Measurements from ENCODE around the gene DOCK3.
"Not testable (repeated sequence)": the region's sequence is repeated elsewhere in the genome, so short reads cannot be mapped to it uniquely, and the experiment has no call there.

DOCK3 gene

DNA sequence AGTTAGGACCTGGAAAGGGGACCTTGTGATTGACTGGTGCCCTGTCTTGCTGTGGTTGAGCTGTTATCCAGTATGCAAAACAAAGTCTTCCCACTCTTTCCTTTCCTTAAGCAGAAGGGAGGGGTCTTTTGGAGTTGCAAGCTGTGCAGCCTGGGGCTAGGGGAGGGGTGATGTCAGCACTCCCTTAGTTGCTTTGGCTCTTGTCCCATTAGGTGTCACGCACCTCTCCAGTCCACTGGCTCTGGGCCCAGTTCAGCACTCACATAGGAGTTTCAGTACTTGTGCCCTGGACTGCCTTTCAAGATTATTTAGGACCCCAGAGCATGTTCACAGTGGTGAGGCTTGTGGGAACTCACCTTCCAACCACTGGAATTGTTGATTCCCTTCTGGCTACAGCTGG is 238.5 kb downstream of the DOCK3 start:
- no peak for DNase-seq

DNA sequence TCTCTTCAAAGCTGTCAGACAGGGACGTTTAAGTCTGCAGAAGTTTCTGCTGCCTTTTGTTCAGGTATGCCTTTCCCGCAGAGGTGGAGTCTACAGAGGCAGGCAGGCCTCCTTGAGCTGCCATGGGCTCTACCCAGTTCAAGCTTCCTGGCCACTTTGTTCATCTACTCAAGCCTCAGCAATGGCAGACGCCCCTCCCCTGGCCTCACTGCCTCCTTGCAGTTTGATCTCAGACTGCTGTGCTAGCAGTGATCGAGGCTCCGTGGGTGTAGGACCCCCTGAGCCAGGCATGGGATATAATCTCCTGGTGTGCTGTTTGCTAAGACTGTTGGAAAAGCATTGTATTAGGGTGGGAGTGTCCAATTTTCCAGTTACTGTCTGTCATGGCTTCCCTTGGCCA is 247.3 kb downstream of the DOCK3 start:
- DNase-seq = not testable (repeated sequence)

DNA sequence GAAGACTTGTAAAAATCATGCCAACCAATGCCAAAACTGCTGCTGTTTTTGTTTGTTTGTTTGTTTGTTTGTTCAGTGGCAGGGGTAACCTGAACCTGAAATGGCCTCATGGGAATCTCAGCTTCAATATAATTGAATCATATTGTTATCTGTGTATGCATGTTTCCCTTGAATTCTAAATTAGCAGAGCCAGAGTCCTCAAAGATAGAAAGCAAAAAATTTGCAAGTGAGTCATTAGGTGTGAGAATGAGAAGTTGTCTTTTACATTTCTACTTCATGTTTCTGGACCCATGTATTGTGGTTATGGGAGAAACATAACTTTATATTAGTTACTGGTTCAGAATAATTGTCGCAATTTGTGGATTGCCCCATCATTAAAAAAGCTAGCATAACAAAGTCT is 249.2 kb downstream of the DOCK3 start:
- DNase-seq = no peak

DNA sequence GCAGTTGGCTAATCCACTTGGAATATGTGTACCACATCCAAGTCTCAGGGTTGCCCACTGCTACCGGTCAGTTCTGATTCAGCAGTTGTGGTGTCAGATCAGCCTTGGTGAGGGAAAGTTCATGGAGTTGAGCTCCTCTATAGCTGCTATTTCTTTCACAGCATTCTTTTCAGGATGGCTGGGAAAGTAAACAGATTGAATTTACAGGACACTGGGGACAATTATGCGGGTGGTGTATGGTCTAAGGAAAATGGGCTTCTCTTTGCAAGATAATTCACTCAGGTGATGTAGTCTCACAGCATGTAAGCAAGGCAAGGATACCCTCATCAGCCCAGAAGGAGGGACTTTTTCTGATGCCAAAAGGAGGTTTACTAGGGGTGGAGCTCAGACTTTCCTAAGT is 249.9 kb downstream of the DOCK3 start:
- no peak for DNase-seq

DNA sequence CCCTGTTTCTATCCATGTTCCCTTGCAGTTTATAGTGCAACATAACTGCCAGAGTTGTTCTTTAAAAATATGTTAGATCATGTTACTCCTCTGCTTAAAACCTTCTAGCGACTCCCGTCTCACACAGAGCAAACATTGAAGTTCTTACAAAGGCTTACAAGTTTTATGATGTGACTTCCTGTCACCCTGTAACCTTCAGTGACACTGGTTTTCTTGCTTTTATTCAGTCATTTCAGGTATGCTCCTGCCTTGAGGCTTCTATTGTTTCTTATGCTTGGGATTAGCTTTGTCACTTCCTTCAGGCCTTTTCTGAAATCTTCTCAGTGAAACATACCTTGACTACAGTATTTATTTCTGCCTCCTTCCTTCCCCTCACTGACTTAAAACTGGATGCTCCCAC is 252.1 kb downstream of the DOCK3 start:
- no peak for DNase-seq

DNA sequence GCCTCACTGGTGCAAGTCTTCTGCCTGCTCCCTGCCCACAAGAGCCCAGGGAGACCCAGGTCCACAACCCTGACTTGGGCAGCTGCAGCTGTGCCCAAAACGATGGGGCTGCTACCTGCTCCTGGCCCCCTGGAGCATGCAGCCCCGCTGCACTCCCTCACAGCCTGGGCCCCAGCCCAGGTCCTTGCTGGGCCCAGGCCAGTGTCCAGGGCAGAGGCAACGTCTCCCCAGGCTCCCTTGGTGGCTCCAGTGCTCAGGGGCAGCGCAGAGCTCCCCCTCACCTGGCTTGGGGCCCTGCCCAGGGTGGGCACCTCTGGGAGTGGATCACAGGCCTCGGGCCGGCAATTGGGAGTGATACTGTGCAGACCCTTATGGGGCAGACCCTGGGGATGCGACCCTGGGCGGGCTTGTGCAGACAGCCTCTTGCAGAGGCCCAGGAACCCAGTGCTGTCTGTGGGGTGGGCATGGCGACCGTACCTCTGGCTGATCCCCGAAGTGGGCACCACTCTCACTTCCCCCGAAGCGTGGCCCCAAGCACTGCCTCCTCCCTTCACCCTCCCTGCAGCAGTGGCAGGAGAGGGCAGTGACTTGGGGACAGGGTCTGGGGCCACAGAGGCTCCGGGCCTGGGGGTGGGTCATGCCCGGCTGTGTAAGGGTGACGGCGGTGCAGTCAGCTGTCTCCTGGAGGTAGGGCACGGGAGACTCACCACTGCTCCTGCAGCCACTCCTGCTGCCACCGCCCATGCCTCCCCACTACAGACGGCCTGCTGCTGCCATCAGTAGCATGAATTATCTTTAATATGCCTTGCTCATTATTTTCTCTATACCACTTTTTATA is 255.9 kb downstream of the DOCK3 start:
- DNase-seq = no peak

DNA sequence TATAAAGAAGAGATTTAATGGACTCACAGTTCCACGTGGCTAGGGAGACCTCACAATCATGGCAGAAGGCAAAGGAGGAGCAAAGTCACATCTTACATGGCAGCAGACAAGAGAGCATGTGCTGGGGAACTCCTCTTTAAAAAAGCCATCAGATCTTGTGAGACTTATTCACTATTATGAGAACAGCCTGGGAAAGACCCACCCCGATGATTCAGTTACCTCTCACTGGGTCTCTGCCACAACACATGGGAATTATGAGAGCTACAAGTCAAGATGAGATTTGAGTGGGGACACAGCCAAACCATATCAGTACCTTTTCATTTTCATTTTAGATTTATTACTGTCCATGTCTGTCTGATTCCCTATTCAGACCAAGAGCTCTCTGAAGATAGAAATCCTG is 258.2 kb downstream of the DOCK3 start:
- DNase-seq = not testable (repeated sequence)

DNA sequence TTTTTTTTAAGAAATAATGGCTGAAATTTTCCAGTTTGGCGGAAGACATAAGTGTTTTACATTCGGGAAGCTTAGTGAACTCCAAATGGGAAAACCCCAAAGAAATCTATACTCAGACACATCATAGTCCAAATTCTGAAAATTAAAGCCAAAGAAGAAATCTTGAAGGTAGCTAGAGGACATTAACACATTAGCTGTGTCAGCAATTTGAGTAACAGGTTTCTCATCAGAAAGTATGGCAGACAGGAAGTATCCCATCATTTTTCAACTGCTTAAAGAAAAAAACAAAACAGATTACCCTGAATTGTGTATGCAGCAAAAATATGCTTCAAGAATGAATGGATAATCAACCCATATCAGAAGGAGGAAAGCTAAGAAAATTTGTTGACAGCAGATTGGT is 261.7 kb downstream of the DOCK3 start:
- DNase-seq = no peak

DNA sequence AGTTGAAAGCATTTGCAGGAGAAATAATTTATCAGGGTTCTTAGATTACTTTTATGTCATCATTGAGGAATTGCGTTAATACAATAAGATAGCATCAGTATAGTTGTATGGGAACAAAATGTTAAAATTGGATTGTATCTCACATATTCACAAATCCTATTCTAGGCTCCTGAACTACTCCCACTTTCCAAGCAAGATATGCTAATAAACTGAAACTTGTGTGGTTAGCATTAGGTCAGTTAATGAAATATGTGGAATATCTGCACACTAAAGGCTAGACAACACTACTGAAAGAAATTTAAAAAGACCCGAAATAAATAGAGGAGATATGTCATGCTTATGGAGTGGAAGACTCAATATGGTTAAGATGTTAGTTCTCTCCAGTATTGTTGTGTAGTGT is 272.7 kb downstream of the DOCK3 start:
- DNase-seq = no peak

DNA sequence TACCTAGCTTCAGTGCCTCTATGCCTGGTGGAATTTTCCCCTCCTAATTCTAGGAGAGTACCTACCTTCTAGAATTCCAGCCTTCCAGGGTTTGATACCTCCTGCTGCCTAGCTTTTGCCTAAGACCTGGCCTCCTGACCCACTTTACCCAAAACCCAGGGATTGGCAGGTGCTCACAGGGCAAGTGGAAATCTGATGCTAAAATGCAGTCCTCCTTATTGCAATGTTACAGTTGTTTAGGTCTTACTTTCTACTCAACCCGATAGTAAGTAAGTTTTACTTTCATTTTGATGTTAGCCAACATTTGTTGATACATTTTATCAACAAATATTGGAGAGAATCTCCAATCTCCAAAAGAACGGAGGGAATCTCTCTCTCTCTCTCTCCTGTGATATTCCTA is 275.9 kb downstream of the DOCK3 start:
- DNase-seq = peak; percentile 0

DNA sequence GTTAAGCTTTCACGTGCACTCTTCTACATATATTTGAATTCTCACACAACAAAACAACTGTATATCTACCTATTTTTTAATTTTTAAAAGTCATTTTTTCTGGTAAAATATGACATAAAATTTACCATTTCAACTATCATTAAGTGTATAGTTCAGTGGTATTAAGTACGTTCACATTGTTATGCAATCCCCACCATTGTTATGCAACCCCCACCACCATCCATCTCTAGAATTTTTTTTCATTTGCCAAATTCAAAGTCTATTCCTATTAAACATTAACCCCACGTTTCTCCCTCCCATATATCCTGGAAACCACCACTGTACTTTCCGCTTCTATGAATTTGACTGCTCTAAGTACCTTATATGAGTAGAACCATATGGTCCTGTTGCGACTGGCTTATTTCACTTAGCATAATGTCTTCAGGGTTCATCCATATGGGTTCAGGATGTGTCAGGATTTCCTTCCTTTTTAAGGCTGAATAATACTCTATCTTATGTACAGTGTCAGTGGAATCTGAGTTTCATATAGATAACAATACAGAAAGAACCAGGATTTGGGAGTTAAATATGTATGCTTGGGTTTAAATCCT is 279.2 kb downstream of the DOCK3 start:
- no peak for DNase-seq

DNA sequence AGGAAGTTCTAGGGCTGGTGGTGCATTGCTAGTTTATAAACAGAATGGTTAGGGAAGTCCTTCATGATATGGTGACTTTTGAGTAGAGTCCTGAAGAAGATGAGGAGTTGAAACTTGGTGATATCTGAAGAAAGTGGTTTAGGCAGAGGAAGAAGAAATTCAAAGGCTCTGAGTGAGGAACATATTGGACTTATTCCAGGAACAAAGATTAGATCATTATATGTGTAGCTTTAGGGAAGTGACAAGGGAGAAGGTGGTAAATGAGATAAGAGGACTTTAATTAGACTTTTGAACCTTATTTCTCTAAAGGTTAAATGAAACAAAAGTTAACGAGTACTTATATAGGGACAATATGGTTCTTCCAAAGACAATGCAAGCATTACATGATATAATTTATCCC is 286.7 kb downstream of the DOCK3 start:
- no peak for DNase-seq

DNA sequence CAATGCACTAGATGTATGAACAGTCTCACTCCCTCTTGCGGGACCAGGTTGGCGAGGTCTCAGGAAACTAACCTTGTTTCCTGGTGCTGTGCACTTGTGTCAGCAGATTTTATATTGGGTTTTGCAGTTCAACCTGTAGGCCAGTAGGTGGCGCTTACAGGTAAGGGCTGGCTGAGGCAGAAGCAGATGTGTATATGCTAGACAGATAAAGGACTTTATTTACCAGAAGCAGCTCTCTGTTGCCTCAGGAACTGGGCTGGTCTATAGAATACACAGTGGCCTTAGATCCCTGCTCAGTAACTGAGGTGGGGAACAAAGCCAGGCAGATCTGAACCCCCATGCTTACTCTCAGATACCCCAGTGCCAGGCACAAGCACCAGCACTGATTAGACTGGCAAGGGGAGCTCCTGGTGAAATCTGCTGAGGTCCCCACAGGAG is 296.8 kb downstream of the DOCK3 start:
- peak; percentile 82 for DNase-seq

DNA sequence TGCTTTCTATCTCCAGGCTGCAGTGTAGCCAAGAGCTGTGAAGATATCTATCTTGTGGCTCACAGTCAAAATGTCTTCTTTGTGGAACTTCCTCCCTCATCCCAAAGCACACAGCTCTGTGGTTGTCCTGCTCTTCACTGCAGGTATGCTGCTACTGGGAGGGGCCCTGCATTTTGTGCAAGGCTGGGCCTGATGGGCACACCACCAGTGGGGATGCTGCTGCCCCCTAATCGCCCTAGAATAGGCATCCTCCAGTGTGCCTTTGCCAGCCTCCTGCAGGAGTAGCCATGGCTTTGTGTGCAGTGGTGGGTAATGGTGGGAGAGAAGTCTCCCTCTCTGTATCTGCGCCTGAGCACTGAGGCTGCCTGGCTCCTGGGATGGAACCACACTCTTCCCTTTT is 297.3 kb downstream of the DOCK3 start:
- DNase-seq = no peak

DNA sequence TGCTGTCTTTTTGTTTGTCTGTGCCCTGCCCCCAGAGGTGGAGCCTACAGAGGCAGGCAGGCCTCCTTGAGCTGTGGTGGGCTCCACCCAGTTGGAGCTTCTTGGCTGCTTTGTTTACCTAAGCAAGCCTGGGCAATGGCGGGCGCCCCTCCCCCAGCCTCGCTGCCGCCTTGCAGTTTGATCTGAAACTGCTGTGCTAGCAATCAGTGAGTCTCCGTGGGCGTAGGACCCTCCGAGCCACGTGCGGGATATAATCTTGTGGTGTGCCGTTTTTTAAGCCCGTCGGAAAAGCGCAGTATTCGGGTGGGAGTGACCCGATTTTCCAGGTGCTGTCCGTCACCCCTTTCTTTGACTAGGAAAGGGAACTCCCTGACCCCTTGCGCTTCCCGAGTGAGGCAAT is 303.9 kb downstream of the DOCK3 start:
- DNase-seq = not testable (repeated sequence)

DNA sequence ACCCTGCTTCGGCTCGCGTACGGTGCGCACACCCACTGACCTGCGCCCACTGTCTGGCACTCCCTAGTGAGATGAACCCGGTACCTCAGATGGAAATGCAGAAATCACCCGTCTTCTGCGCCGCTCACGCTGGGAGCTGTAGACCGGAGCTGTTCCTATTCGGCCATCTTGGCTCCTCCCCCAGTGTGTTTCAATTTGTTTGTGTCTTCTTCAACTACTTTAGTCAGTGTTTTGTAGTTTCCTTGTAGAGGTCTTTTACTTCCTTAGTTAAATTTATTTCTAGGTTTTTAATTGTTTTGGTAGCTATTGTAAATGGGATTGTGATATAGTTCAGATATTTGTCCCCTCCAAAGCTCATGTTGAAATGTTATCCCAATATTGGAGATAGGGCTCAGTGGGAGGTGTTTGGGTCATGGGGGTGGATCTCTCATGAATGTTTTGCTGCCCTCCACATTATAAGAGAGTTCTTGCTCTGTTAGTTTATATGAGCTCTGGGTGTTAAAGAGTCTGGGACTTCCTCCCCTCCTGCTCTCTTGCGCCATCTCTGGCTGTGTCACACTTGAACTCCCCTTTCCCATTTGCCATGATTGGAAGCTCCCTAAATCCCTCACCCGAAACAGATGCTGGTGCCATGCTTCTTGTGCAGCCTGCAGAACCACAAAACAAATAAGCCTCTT is 304.4 kb downstream of the DOCK3 start:
- DNase-seq = no peak

DNA sequence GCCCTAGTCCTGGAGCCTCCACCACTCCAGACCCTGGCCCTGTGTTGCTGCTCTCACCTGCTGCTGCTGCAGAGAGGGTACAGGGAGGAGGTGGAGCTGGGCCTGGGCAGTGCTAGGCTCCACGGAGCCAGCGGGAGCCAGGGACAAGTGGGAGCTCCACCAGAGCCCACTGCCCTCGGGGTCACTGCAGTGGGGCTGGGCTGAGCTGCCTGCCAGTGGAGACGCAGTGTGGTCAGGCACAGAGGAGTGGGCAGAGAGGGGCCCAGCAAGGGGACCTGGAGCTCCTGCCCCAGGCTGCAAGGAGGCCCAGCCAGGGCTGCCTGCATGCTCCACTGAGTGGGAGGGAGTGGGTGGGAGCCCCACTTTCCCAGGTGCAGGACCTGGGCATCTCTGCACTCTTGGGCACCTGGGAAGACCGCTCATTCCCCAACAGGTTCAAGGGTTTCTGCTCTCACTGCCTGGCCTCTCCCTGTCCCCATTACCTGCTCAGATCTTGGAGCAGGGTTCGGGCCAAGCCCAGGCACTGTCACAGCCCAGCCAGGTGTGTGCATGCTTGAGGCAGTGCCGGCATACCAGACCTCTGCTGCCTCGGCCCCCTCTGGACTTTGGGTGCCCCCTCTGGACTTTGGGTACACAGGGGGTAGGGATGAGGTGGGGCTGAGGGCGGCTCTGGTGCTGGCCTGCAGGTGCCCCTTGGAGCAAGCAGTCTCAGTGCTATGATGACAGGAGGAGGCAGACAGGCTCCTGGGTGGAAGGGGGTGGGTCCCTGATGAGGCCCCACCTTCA is 308.0 kb downstream of the DOCK3 start:
- DNase-seq = no peak

DNA sequence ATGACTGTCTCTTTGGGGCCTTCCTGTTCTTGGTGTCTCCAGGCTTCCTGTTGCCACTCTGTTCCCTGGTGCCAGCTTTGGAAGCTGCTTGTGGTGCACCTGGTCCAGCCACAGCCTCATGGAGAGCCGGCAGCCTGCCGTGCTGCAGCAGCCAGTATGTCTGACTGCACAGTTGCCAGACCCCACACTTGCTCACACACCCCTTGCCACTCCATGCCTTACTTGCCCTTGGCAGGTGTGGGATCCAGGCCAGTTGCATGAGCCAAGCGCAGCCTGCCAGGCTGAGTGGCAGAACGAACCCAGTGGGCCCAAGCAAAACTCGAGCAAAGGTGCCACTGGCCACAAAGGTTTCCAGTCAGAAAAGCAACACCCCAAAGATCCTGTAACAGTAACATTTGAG is 309.2 kb downstream of the DOCK3 start:
- no peak for DNase-seq

DNA sequence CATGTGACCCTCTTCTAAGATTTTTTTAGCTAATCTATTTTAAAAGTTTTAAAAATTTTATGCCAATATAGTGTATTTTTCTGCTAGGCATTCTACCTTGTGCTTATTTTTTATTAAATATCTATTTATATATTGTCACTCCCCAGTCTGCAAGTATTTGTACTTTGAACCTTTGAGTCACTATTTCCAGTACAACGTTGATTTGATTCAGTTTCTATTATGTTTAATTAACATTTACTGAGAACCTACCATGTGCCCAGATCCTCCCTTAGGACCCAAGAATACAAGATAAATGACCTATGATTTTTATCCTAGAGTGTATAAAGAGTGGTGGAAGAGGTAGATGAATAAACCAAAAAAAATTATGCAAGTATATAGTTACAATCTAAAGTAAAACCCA is 311.2 kb downstream of the DOCK3 start:
- no peak for DNase-seq

DNA sequence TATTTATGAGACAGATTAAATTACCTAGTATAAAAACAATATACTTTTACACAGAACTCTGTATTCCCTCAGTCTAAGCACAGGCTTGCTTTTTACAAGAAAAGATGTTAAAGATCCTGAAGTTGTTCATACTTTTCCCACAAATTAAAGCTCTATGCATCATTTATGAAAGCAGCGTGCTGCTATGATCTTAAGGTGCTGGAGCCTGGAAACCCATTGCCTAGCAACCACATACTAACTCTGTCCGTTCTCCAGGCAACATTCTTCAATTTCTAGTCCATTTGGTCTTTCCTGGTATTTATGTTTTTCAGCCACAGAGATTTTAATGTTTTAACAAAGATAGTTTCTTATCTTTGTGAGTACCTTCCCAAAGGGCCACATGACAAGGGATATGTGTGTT is 312.0 kb downstream of the DOCK3 start:
- DNase-seq = no peak

DNA sequence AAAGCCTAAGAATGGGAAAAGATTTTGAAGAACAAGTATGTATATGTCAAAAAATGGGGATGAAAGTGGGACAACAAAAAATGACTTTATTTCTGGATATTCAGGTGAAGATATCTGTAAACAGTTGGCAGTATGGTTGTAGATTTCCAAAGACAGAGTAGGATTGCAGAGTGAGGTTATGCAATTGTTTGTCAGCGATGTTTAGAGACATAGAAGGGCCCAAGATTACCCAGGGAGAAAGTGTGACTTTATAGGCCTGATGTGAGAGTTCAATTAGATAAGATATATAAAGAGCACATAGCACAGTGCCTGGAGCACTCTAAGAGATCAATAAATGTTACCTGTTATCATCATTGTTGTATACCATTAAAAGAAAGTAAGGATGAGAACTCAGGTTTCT is 319.8 kb downstream of the DOCK3 start:
- no peak for DNase-seq

DNA sequence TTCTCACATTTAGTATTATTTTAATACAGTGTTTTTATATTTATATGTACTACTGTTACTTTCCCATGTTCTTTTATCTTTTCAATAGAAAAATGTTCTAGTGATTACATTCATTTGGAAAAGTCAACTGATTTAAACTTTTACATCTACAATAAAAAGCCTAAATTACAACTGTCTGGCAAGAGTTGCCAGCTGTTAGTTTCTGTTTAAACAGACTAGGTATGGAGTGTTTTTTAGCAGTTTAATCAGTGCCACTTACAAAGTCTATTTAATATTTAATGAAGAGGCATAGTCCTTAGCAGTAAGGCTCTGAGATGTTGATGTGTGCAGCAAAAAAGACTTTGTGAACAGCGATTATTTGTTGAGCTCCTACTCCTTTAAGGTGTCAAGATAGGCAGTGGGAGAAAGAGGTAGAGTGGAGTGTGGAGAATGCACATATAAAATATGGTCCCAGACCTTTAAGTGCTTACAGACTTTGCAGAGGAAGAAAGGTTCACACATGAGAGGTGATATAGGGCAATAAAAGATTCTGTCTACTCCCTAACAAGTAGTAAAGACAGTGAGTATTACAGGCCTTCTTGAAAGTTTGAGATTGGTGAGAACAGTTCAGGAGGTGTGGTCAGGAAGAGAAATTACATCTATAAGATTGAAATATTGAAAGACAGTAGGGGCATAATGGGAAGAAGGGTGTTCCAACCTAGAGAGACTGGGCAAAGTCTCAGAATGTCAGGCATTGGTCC is 320.5 kb downstream of the DOCK3 start:
- no peak for DNase-seq

DNA sequence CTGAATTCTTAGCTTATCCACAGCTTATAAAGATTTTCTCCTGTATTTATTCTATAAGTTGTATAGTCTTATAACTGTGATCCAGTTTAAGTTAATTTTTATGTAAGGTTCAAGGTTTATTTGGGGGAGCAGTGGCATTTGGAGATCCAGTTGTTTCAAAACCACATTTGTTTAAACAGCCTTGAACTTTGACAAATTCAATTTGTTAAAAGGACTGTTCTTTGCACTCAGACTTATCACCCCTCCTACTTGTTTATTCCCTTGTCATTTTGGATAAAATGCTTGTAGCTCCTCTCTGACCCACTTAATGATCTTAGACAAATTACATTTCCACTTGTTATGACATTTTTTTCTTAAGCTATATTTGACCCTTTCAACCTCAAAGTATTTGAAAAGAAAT is 327.8 kb downstream of the DOCK3 start:
- no peak for DNase-seq
